GM21786 (cell line): ENCODE results near the gene NNAT.
"Not testable (repeated sequence)": the region's sequence is repeated elsewhere in the genome, so short reads cannot be mapped to it uniquely, and the experiment has no call there.

Source experiments
- ATAC-seq: cut with Tn5 transposase; IDR thresholded peaks from one replicate; pipeline ENCODE4 v1.9.1; 2021; ENCODE audit not compliant: unreplicated experiment

NNAT gene

GRCh38 chr20:37539424-37539823 lies 18.4 kb downstream of the NNAT start:
- ATAC-seq = no peak

DNA sequence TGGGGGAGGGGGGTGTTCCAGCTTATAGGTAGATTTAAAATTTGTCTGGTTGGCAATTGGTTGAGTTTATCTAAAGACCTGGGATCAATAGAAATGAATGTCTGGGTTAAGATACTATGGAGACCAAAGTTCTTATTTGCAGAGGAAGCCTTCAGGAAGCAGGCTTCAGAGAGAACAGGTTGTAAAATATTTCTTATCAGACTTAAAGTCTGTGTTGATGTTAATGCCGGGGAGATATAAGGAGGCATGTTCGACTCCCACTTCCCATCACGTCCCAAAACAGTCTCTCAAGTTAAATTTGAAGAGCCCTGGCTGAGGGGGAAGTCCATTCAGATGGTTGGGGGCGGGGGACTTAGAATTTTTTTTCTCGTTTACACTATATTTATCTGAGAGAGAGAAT lies 19.0 kb downstream of the NNAT start:
- ATAC-seq = no peak

DNA sequence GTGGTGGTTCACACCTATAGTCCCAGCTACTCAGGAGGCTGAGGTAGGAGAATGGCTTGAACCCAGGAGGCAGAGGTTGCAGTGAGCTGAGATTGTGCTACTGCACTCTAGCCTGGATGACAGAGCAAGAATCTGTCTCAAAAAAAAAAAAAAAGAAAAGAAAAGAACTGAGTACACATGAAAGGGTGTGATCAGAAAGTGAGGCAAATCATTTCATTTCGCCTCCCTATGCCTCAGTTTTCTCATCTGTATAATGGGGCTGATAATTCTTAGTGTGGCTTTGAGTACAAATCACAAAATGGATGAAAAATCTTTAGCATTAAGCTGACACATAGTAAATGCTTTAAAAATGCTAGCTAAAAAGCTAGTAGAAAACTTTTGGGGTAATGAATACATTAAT lies 19.8 kb downstream of the NNAT start:
- not testable (repeated sequence) for ATAC-seq

- no peak for ATAC-seq
These were observed 20.3 kb downstream of the NNAT start for GRCh38 chr20:37541326-37541725.

DNA sequence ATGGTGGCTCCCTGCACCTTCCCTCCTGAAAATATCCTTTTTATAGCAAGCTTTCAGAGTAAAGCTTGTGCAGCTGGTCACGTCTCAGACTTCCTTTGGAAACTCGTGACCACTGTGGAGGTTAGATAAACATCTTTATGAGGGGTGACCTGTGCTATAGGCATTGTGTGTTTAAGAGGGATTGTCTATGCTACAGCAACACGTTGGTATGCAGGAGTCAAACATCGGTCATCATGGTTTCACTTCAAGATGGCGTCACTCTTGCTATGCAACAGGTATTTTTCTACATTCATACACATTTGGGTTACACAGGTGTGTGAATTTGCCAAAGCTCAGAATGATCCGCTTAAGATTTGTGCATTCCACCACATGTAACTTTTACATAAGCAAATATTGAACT lies 21.2 kb downstream of the NNAT start:
- ATAC-seq = no peak

- no peak for ATAC-seq
These were observed 22.8 kb downstream of the NNAT start for GRCh38 chr20:37543828-37544227.

- no peak for ATAC-seq
These were observed 23.3 kb downstream of the NNAT start for GRCh38 chr20:37544386-37544785.

DNA sequence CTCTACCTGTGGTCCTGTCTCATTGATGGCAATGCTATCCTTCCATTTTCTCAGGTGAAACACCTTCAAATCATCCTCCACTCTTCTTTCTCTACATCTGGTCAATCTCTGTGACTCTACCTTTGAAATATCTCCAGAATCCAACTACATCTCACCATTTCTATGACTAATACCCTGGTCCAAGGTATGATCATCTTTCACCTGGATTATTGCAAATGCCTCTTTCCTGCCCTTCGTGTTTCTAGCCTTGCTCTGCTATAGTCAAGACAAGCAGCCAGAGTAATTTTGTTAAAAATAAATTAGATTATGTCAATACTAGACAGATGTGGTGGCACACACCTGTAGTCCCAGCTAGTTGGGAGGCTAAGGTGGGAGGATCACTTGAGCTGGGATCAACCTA lies 24.5 kb downstream of the NNAT start:
- no peak for ATAC-seq

DNA sequence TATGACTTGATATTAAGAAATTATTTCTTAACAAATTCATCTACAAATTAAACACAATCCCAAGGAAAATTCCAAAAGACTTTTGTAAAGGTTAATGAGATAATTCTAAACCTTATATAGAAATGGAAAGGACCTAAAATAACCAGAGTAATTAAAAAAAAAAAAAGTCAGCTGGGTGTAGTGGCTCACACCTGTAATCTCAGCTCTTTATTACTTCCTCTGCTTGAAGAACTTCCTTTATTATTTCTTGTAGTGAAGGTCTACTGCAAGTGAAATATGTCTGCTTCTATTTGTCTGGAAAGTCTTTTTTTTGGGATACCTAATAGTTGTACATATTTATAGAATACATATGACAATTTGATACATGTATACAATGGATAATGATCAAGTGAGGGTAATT lies 26.9 kb downstream of the NNAT start:
- ATAC-seq = no peak

DNA sequence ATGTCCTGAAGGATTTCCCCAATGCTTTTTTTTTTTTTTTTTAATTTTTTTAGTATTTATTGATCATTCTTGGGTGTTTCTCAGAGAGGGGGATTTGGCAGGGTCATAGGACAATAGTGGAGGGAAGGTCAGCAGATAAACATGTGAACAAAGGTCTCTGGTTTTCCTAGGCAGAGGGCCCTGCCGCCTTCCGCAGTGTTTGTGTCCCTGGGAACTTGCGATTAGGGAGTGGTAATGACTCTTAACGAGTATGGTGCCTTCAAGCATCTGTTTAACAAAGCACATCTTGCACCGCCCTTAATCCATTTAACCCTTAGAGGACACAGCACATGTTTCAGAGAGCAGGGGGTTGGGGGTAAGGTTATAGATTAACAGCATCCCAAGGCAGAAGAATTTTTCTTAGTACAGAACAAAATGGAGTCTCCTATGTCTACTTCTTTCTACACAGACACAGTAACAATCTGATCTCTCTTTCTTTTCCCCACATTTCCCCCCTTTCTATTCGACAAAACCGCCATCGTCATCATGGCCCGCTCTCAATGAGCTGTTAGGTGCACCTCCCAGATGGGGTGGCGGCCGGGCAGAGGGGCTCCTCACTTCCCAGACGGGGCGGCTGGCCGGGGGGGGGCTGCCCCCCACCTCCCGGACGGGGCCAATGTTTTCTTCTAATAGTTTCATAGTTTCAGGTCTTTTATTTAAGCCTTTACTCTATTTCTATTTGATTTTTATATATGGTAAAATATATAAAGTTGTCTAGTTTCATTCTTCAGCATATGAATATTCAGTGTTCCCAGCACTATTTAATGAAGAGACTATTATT lies 29.3 kb downstream of the NNAT start:
- not testable (repeated sequence) for ATAC-seq

DNA sequence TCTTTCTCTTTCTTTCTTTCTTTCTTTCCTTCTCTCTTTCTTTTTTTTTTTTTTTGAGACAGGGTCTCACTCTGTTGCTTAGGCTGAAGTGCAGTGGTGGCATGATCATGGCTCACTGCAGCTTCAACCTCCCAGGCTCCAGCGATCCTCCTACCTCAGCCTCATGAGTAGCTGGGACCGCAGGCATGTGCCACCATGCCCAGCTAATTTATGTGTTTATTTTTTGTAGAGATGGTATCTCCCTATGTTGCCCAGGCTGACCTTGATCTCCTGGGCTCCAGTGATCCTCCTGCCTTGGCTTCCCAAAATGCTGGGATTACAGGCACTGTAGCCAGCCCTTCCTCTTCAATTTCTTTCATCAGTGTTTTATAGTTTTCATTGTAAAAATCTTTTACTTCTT lies 30.6 kb downstream of the NNAT start:
- not testable (repeated sequence) for ATAC-seq

- no peak for ATAC-seq
These were observed 31.4 kb downstream of the NNAT start for GRCh38 chr20:37552415-37552814.

GRCh38 chr20:37554721-37555298 lies 33.8 kb downstream of the NNAT start:
- ATAC-seq = not testable (repeated sequence)

DNA sequence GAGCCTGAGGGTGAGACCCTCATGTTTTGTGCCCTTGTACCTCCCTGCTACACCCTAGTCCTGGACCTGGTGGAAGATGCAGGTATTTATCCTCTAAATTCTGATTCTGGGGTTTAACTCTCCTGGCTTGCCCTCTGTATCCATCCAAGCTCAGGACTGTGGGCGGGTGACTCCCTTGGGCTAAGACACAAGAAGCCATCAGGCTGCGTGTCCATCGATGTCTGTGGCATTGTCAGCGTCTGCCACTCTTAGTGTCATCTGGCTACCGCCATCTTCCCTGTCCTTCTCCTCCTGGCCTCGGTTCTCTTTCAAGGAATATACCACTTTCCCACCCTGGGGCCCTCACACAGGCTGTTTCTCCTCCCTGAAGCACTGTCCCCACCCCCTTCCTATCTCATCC lies 35.5 kb downstream of the NNAT start:
- no peak for ATAC-seq

GRCh38 chr20:37558306-37558705 lies 37.3 kb downstream of the NNAT start:
- no peak for ATAC-seq

GRCh38 chr20:37558779-37559178 lies 37.7 kb downstream of the NNAT start:
- no peak for ATAC-seq

DNA sequence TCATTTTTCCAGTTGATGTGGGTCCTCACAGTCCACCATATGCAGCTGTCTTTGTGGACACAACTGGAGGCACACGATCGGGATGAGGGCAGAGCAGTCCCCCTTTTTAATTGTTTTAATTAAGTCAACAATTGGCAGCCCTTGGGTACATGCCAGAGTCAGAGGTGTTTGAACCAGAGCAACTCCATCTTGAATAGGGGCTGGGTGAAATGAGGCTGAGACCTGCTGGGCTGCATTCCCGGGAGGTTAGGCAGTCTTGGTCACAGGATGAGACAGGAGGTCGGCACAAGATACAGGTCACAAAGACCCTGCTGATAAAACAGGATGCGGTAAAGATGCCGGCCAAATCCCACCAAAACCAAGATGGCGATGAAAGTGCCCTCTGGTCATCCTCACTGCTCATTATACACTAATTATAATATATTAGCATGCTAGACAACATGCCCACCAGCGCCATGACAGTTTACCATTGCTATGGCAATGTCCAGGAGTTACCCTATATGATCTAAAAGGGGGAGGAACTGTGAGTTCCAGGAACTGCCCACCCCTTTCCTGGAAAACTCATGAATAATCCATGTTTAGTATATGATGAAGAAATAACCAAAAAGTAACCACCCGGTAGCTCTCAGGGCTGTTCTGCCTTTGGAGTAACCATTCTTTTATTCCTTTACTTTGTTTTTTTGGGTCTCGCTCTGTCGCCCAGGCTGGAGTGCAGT lies 38.4 kb downstream of the NNAT start:
- ATAC-seq = no peak

DNA sequence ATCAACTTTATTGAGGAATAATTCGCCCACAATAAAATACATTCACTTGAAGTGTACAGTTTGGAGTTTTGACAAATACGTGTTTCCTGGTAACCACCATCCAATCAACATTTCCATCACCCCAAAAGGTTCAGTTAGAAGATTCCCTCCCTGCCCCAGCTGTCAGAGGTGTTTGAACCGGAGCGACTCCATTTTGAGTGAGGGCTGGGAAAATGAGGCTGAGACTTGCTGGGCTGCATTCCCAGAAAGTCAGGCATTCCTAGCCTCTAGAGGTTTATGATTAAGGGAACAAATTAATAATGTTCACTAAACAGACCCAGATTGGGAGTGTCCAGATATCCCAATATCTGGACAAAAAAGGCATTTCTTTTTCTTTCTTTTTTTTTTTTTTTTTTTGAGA lies 39.6 kb downstream of the NNAT start:
- ATAC-seq = no peak

GRCh38 chr20:37562695-37563480 lies 41.8 kb downstream of the NNAT start:
- no peak for ATAC-seq

GRCh38 chr20:37564016-37564387 lies 43.0 kb downstream of the NNAT start:
- no peak for ATAC-seq

GRCh38 chr20:37564388-37565133 lies 43.5 kb downstream of the NNAT start:
- no peak for ATAC-seq
